Measurements from ENCODE around the gene ZBTB4.

ZBTB4 gene

DNA sequence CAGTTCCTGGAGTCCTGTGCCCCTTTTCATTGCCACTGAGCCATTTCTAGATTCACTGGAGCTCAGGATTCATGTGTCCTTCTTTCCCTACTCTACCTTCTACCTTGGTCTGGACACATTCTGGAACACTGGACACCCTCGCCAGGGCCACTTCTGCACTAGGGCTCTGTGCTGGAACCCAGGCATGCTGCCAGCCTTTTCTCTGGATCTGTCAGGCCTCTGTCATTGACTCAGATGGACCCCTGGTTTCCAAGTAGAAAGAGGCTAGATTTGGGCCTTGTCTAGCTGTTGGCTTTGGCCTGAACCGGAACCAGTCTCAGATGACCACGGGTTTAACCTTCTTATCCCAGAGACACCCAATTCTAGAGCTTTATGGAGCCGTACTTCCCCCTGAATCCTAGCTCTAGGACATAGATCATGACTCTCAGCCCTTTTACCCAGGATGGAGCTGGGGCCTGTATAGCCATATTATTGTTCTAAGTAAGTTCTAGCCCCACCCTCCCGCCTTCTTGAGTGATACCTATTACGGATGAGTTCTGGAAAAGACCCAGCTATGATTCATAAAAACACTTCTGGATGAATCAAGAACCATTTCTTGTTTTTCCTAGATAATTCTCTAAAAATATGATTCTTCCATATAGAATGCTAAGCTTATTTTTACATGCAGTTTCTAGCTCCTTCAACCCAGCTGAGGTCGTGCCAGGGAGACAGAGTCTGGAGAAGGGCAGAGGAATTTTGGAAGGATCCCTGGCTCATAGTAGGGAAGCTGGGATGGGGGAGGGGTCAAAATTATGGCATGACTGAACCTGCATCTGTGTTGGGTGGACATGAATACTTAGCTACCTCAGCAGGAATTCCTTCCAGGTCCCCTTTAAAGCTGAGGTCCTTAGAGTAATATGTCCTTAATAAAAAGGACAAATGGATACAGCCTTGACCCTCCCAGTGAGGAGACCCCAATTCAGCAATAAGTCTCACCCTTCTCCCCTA is 35.6 kb downstream of the ZBTB4 start:
- no peak for DNase-seq
- H3K36me3 ChIP-seq (ENCODE audit: control insufficient read depth in 1 of 2, insufficient read depth in 2 of 2, low read depth in 1 of 2, low read length in 2 of 2): no peaks in the 10 kb centered on the region
- no peak overlapping the region for H2AK5ac ChIP-seq (ENCODE audit: low read length, severe bottlenecking)
- peaks cover 1% of the 10 kb centered on the region for H3K79me1 ChIP-seq (replicated peaks; ENCODE audit: low read length, poor library complexity, severe bottlenecking)
- peak overlapping the region; percentile 19 for H4K8ac ChIP-seq (ENCODE audit: low read length)
- no peak overlapping the region for H2BK12ac ChIP-seq (ENCODE audit: low read length in 2 of 2)
- WGBS: 67% methylated on average over 6 of the region's 7 CpGs
- no peak overlapping the region for H3K18ac ChIP-seq (ENCODE audit: low read depth in 1 of 2, low read length in 2 of 2)
- no peak overlapping the region for H3K4me3 ChIP-seq (ENCODE audit: insufficient read depth in 1 of 2, low read depth in 1 of 2, low read length in 2 of 2)
- no peak overlapping the region for H2BK5ac ChIP-seq (ENCODE audit: low read depth, low read length, poor library complexity, severe bottlenecking)
- no peak overlapping the region for H3K14ac ChIP-seq (ENCODE audit: low read length in 2 of 2)
- H3K27ac ChIP-seq (ENCODE audit: low read length, poor library complexity, severe bottlenecking): no peak overlapping the region
- no peak overlapping the region for H2BK120ac ChIP-seq (ENCODE audit: low read depth, low read length)
- no peak overlapping the region for H2AFZ ChIP-seq (ENCODE audit: low read depth, low read length)
- H3K27me3 ChIP-seq (ENCODE audit: control insufficient read depth in 1 of 2, insufficient read depth in 1 of 2, low read length in 2 of 2): peaks cover 48 to 65% of the 10 kb centered on the region in 2 experiments
- peak overlapping the region; percentile 65 for H2BK15ac ChIP-seq (ENCODE audit: low read depth, poor library complexity, severe bottlenecking)
- H3K4ac ChIP-seq (ENCODE audit: low read depth in 1 of 2, low read length in 2 of 2): no peak overlapping the region
- no peak overlapping the region for H3K23ac ChIP-seq (ENCODE audit: low read length in 2 of 2)
- no peak overlapping the region for H3K9ac ChIP-seq (ENCODE audit: low read length)
- H4K91ac ChIP-seq (ENCODE audit: low read length): no peak overlapping the region
- peaks cover 33% of the 10 kb centered on the region for H3K4me1 ChIP-seq (ENCODE audit: control insufficient read depth, insufficient read depth, low read depth, low read length)
- no peak overlapping the region for H3K4me2 ChIP-seq (ENCODE audit: low read length, poor library complexity, severe bottlenecking)
- H3K9me3 ChIP-seq (ENCODE audit: control insufficient read depth, low read length): no peaks in the 10 kb centered on the region

DNA sequence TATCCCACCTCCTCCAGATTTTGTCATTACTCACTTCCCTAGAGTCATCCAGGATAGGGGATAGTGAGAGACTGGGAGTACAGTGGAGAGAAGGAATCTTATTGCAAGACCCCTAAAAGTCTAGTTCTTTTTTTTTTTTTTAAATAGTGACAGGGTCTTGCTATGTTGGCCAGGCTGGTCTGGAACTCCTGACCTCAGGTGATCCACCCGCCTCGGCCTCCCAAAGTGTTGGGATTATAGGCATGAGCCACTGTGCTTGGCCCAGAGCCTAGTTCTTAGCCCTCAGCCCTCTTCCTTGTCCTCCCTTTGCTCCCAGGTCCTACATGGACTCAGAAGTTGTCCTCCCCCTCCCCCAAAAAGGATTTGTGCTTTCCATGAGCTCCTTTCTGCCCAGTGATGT is 37.3 kb downstream of the ZBTB4 start:
- Histone ChIP-seq H3K27ac (ENCODE audit: low read length, poor library complexity, severe bottlenecking) (no peak overlapping the region), H3K18ac (ENCODE audit: low read depth in 1 of 2, low read length in 2 of 2) (no peak overlapping the region), H3K36me3 (ENCODE audit: control insufficient read depth in 1 of 2, insufficient read depth in 2 of 2, low read depth in 1 of 2, low read length in 2 of 2) (no peaks in the 10 kb centered on the region), H4K8ac (ENCODE audit: low read length) (no peak overlapping the region), H3K14ac (ENCODE audit: low read length in 2 of 2) (no peak overlapping the region), H2AK5ac (ENCODE audit: low read length, severe bottlenecking) (no peak overlapping the region), H3K79me1 (replicated peaks; ENCODE audit: low read length, poor library complexity, severe bottlenecking) (peaks cover 5% of the 10 kb centered on the region), H3K9ac (ENCODE audit: low read length) (no peak overlapping the region), H3K4ac (ENCODE audit: low read depth in 1 of 2, low read length in 2 of 2) (no peak overlapping the region), H3K23ac (ENCODE audit: low read length in 2 of 2) (no peak overlapping the region), H2BK15ac (ENCODE audit: low read depth, poor library complexity, severe bottlenecking) (no peak overlapping the region), H3K4me3 (ENCODE audit: insufficient read depth in 1 of 2, low read depth in 1 of 2, low read length in 2 of 2) (no peak overlapping the region), H3K9me3 (ENCODE audit: control insufficient read depth, low read length) (no peaks in the 10 kb centered on the region), H3K27me3 (ENCODE audit: control insufficient read depth in 1 of 2, insufficient read depth in 1 of 2, low read length in 2 of 2) (peaks cover 53 to 67% of the 10 kb centered on the region in 2 experiments), H2BK12ac (ENCODE audit: low read length in 2 of 2) (no peak overlapping the region), H4K91ac (ENCODE audit: low read length) (no peak overlapping the region), H3K4me2 (ENCODE audit: low read length, poor library complexity, severe bottlenecking) (no peak overlapping the region), H2BK5ac (ENCODE audit: low read depth, low read length, poor library complexity, severe bottlenecking) (no peak overlapping the region), H3K4me1 (ENCODE audit: control insufficient read depth, insufficient read depth, low read depth, low read length) (peaks cover 47% of the 10 kb centered on the region), H2AFZ (ENCODE audit: low read depth, low read length) (no peak overlapping the region), H2BK120ac (ENCODE audit: low read depth, low read length) (no peak overlapping the region)
- no peak for DNase-seq
- WGBS: 93% methylated on average over 2 of the region's 2 CpGs

DNA sequence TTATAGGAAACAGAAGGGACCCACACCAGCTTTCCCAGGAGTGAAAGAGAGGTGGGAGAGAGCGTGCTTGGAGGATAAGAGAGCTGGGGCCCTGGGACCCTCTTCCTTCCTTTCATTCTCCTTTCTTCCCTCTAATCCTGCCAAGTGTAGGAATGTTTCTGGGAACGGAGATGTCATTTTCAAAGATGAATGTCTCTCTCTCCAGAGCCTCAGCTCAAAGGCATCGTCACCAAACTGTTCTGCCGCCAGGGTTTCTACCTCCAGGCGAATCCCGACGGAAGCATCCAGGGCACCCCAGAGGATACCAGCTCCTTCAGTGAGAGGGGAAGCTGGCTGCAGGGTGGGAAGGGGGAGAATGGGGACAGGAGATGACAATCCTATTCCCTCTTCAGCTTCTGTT is 38.2 kb downstream of the ZBTB4 start:
- Histone ChIP-seq H3K18ac (ENCODE audit: low read depth in 1 of 2, low read length in 2 of 2) (no peak overlapping the region), H4K91ac (ENCODE audit: low read length) (no peak overlapping the region), H3K9me3 (ENCODE audit: control insufficient read depth, low read length) (no peaks in the 10 kb centered on the region), H4K8ac (ENCODE audit: low read length) (no peak overlapping the region), H3K4me1 (ENCODE audit: control insufficient read depth, insufficient read depth, low read depth, low read length) (peaks cover 53% of the 10 kb centered on the region), H3K36me3 (ENCODE audit: control insufficient read depth in 1 of 2, insufficient read depth in 2 of 2, low read depth in 1 of 2, low read length in 2 of 2) (no peaks in the 10 kb centered on the region), H2AFZ (ENCODE audit: low read depth, low read length) (no peak overlapping the region), H3K4ac (ENCODE audit: low read depth in 1 of 2, low read length in 2 of 2) (no peak overlapping the region), H3K23ac (ENCODE audit: low read length in 2 of 2) (no peak overlapping the region), H3K4me2 (ENCODE audit: low read length, poor library complexity, severe bottlenecking) (no peak overlapping the region), H2BK15ac (ENCODE audit: low read depth, poor library complexity, severe bottlenecking) (no peak overlapping the region), H3K27ac (ENCODE audit: low read length, poor library complexity, severe bottlenecking) (no peak overlapping the region), H2AK5ac (ENCODE audit: low read length, severe bottlenecking) (peak overlapping the region; percentile 73), H3K9ac (ENCODE audit: low read length) (no peak overlapping the region), H3K4me3 (ENCODE audit: insufficient read depth in 1 of 2, low read depth in 1 of 2, low read length in 2 of 2) (no peak overlapping the region), H2BK12ac (ENCODE audit: low read length in 2 of 2) (no peak overlapping the region), H2BK5ac (ENCODE audit: low read depth, low read length, poor library complexity, severe bottlenecking) (no peak overlapping the region), H3K27me3 (ENCODE audit: control insufficient read depth in 1 of 2, insufficient read depth in 1 of 2, low read length in 2 of 2) (peaks cover 44 to 60% of the 10 kb centered on the region in 2 experiments), H2BK120ac (ENCODE audit: low read depth, low read length) (no peak overlapping the region), H3K14ac (ENCODE audit: low read length in 2 of 2) (no peak overlapping the region), H3K79me1 (replicated peaks; ENCODE audit: low read length, poor library complexity, severe bottlenecking) (peaks cover 9% of the 10 kb centered on the region)
- WGBS: 30% methylated on average over 2 of the region's 7 CpGs
- no peak for DNase-seq

DNA sequence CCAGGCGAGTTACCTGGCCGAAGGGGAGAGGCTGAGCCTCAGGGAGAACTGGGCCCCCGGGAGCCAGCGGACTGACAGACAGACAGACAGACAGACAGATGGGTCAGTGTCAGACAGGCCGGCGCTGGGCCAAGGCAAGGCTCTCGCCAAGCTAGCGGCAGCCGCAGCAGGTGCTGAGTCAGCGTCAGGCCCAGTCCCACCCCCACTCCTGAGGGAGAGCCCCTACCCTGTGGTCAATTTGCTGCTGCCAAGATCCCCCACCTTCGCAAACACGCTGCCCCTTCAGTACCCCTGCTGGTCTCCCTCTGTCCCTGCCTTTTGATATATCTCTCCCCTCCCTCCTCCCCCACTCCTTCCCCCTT is 38.6 kb downstream of the ZBTB4 start:
- Histone ChIP-seq H3K27ac (ENCODE audit: low read length, poor library complexity, severe bottlenecking) (no peak overlapping the region), H2BK120ac (ENCODE audit: low read depth, low read length) (no peak overlapping the region), H2BK15ac (ENCODE audit: low read depth, poor library complexity, severe bottlenecking) (no peak overlapping the region), H3K18ac (ENCODE audit: low read depth in 1 of 2, low read length in 2 of 2) (peak overlapping the region in 1 of 2 experiments; percentile 61), H3K79me1 (replicated peaks; ENCODE audit: low read length, poor library complexity, severe bottlenecking) (peaks cover 10% of the 10 kb centered on the region), H3K14ac (ENCODE audit: low read length in 2 of 2) (peak overlapping the region in 1 of 2 experiments; percentile 11), H4K91ac (ENCODE audit: low read length) (no peak overlapping the region), H2BK5ac (ENCODE audit: low read depth, low read length, poor library complexity, severe bottlenecking) (no peak overlapping the region), H4K8ac (ENCODE audit: low read length) (no peak overlapping the region), H3K23ac (ENCODE audit: low read length in 2 of 2) (no peak overlapping the region), H3K27me3 (ENCODE audit: control insufficient read depth in 1 of 2, insufficient read depth in 1 of 2, low read length in 2 of 2) (peaks cover 39 to 58% of the 10 kb centered on the region in 2 experiments), H2BK12ac (ENCODE audit: low read length in 2 of 2) (no peak overlapping the region), H3K9ac (ENCODE audit: low read length) (peak overlapping the region; percentile 48), H3K4me2 (ENCODE audit: low read length, poor library complexity, severe bottlenecking) (peak overlapping the region; percentile 91), H3K4ac (ENCODE audit: low read depth in 1 of 2, low read length in 2 of 2) (no peak overlapping the region), H2AFZ (ENCODE audit: low read depth, low read length) (no peak overlapping the region), H3K9me3 (ENCODE audit: control insufficient read depth, low read length) (no peaks in the 10 kb centered on the region), H3K36me3 (ENCODE audit: control insufficient read depth in 1 of 2, insufficient read depth in 2 of 2, low read depth in 1 of 2, low read length in 2 of 2) (no peaks in the 10 kb centered on the region), H2AK5ac (ENCODE audit: low read length, severe bottlenecking) (no peak overlapping the region), H3K4me3 (ENCODE audit: insufficient read depth in 1 of 2, low read depth in 1 of 2, low read length in 2 of 2) (peak overlapping the region; percentile 28 to 75), H3K4me1 (ENCODE audit: control insufficient read depth, insufficient read depth, low read depth, low read length) (peaks cover 58% of the 10 kb centered on the region)
- WGBS: 6% methylated on average over 10 of the region's 12 CpGs
- peak; percentile 41 for DNase-seq
